Activated CD8-positive, alpha-beta memory T cell treated with anti-CD3 and anti-CD28 coated beads for 48 hours (primary cell): ENCODE measurements around the gene CAMSAP2.
A peak's percentile ranks its signal among the peaks of the same experiment; 100 is the strongest.

Source experiments
- DNase-seq, 3 experiments: peaks; one replicate each; pipeline ENCODE4 v3.0.0-alpha.2; 2020; ENCODE audit warnings: low read depth in 2 of 3, low spot score in 2 of 3

Gene CAMSAP2

GRCh38 chr1:200838676-200839445 lies 100.2 kb downstream of the CAMSAP2 start:
- DNase-seq = no peak

DNA sequence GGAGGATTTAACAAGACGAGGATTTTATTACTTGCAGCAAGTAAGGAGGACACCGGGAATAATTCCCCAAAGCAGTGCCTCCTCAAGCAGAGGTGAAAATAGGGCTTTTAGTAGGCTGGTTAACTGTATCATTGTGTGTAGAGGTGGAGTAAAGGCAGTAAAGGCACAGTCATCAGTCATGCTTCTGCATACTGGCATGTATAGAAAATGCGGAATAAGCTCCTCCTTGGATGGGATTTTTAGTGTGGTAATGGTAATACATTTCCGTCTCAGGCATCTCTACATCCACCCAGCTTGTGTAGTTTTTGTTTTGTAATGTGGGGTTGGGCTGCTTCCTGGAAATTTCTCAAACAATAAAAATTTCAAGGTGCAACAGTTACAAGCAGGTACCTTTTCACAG lies 106.7 kb downstream of the CAMSAP2 start:
- no peak for DNase-seq

- DNase-seq = no peak
Observed at GRCh38 chr1:200846398-200846797, 107.7 kb downstream of the CAMSAP2 start.

DNA sequence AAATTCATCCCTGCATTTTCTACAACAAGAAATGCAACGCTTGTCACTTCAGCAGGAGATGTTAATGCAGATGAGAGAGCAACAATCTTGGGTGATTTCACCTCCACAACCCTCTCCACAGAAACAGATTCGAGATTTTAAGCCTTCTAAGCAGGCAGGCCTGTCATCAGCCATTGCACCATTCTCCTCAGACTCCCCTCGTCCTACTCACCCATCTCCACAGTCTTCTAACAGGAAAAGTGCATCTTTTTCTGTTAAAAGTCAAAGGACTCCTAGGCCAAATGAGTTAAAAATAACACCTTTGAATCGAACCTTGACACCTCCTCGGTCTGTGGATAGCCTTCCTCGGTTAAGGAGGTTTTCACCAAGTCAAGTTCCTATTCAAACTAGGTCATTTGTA lies 110.7 kb downstream of the CAMSAP2 start:
- no peak for DNase-seq

DNA sequence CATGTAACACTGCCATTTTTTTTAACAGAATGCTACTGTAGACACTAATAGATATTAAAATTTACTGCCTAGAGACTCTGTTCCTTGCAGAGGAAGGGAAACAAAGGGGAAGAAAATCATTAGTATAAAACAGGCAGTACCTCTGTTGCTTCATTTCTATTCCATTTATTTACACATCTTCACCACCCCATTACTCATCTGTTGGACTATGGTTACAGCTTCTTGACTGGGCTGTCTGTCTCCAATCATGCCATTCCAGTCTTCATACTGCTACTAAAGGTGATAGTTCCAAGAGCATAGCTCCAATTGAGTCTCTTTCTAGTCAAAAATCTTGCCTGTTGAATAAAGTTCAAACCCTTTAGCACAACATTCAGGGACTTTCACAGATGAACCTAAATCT lies 111.9 kb downstream of the CAMSAP2 start:
- DNase-seq = no peak

DNA sequence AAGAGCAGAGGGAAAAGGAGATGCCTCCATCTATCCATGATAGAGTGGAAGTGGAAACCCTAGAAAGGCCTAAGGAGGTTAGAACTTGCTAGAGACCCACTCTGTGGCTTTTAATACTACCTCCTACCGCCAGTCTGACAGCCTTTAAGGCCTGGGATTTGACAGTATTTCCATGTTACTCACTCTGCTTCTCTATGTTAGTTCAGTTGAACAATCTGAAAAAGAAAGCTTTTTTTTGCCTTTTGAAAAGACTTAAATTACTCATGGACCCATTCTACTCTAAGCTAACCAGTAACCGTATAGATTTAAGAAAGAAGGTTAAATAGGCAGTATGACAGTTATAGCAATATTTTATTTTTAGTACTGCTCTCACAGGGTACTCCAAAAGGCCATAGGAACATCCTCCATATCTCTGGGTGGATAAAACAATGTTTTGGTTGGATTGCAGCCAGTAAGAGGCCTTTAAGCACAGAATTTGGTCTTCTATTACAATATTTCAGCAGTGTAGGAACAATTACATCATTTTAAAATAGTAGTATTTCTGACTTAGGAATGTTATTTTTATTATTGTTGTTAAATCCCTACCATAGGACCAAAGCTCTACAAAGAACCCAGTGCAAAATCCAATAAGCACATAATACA lies 118.1 kb downstream of the CAMSAP2 start:
- no peak for DNase-seq

DNA sequence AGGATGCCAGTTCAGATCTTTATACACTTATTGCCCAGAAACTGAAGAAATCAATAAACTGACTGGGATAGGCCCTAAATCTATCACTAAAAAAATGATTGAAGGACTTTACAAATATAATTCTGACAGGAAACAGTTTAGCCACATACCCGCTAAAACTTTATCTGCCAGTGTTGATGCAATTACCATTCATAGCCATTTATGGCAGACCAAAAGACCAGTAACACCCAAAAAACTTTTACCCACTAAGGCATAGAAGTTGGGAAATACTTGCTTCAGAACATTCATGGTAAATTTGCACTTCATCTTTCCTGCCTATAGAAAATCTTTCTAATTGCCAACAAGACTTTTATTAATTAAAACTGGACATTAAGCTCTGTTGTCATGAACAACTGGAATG lies 119.1 kb downstream of the CAMSAP2 start:
- no peak for DNase-seq

- DNase-seq = no peak
Observed at GRCh38 chr1:200861937-200862647, 123.4 kb downstream of the CAMSAP2 start.

DNA sequence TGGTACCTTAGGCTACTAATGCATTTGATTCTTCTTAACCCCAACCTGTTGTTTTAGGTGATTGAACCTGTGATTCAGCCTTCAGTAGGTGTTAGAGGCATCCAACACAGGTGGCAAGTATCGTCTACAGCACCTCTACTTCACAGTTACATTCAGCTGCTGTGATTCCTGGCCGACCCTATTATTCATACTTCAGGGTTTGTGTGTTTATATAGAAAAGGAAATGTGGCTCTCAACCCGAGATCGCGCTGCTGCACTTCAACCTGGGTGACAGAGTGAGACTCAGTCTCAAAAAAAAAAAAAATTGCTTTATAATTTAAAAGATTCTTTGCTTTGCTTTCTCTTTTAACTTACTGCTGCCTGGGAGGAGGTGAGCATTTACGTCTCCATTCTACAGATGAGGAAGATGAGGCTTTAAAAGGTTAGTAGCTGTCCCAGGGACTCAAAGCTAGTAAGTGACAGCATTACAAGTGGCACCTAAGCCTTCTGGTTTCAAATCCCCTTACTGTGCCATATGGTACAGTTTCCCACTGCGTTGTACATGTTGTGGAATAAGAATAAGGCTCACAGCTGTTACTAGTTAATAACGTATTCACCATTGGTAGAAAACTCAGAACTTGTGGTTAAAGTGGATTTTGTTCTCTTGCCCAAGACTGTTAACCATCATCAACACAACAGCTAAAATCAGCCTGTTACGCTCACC lies 124.2 kb downstream of the CAMSAP2 start:
- no peak for DNase-seq

DNA sequence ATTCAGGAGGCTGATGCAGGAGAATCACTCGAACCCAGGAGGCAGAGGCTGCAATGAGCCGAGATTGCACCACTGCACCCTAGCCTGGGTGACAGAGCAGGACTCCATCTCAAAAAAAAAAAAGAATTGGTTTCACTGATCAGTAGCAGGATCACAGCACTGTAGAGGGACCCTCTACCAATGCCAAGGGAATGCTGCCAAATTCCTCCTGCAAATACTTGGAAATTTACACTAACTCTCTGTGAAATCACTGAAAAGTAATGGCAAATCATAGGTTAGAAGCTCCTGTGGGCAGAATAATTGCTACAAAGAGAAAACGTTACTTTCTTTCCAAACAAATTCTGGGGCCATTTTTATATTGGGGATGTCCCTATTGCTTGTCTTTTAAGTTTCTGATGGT lies 127.4 kb downstream of the CAMSAP2 start:
- DNase-seq = no peak

DNA sequence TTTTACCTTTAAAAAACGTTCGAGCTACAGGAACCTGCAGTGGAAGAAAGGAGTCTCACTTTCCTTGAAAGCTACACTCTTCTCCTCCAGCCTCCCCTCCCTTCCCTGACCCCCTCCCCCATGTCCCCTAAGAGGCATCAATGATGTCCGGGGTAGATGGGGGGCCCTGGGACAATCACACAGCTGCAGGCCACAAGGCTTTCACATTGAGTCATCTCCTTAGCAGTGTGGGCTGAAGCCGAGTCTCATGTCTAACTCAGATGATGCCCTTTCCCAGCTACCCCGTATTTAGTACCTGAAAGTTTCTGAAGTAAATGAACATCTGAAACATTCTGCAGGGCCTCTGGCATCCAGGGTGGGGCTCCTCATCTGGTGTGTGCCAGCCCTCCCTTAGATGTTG lies 127.8 kb downstream of the CAMSAP2 start:
- peak in 1 of 3 experiments; percentile 60 for DNase-seq

- no peak for DNase-seq
Observed at GRCh38 chr1:200867018-200867811, 128.5 kb downstream of the CAMSAP2 start.

GRCh38 chr1:200869376-200869752 lies 130.7 kb downstream of the CAMSAP2 start:
- DNase-seq = no peak

- no peak for DNase-seq
Observed at GRCh38 chr1:200869753-200870391, 131.2 kb downstream of the CAMSAP2 start.

DNA sequence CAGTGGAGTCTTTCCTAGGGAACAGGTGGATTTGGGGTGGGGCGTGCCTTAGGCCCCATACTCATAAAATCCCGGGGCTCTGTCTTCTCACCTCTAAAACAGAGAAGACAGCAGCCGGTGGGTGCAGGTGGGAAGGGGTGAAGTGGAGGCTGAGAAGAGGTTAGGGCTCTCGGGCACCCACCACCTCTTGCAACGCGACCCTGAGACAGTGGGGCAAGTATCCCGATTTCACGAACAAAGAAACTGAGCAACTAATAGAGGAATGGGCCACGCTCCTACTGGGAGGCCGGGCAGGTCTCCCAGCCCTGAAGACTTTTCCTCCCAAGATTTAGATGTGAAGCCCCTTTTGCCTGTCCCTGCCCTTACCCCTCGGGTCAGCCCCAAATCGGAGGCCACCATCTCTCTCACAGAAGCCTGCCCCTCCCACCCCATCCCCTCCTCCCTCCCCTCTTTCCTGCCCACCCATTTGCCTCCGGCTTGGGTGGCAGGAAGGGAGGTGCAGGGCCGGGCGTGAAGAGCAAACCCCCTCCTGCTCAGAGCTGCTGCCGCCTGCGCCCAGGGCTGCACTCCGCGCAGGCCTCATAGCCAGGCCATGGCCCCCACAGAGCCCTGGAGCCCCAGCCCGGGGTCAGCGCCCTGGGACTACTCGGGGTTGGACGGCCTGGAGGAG lies 133.9 kb downstream of the CAMSAP2 start, which contains the start of gene GPR25:
Gene GPR25 (plus strand): TSS at position 536 of the 670 bp plus-strand sequence. CDS start 57 bp downstream, at position 593.
- DNase-seq = no peak

DNA sequence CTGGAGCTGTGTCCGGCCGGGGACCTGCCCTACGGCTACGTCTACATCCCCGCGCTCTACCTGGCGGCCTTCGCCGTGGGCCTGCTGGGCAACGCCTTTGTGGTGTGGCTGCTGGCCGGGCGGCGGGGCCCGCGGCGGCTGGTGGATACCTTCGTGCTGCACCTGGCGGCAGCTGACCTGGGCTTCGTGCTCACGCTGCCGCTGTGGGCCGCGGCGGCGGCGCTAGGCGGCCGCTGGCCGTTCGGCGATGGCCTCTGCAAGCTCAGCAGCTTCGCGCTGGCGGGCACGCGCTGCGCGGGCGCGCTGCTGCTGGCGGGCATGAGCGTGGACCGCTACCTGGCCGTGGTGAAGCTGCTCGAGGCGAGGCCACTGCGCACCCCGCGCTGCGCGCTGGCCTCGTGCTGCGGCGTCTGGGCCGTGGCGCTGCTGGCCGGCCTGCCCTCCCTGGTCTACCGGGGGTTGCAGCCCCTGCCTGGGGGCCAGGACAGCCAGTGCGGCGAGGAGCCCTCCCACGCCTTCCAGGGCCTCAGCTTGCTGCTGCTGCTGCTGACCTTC lies 134.5 kb downstream of the CAMSAP2 start:
- no peak for DNase-seq

DNA sequence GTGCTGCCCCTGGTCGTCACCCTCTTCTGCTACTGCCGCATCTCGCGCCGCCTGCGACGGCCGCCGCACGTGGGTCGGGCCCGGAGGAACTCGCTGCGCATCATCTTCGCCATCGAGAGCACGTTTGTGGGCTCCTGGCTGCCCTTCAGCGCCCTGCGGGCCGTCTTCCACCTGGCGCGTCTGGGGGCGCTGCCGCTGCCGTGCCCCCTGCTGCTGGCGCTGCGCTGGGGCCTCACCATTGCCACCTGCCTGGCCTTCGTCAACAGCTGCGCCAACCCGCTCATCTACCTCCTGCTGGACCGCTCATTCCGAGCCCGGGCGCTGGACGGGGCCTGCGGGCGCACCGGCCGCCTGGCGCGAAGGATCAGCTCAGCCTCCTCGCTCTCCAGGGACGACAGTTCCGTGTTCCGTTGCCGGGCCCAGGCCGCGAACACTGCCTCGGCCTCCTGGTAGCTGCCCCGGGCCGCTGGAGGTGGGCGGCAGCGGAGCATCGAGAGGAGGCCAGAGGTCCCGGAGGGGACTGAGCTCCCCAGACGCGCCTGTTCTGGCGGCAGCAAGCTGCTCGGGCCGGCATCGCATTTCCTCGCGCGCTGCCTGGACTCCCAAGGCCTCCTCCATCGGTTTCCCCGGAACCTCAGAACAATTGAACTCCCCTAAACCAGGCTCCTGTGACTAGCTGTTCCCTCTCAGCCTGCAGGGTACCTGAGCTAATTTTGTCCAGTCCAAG lies 135.1 kb downstream of the CAMSAP2 start:
- no peak for DNase-seq

GRCh38 chr1:200874694-200875093 lies 136.0 kb downstream of the CAMSAP2 start:
- DNase-seq = no peak

- DNase-seq = no peak
Observed at GRCh38 chr1:200875416-200875815, 136.7 kb downstream of the CAMSAP2 start.
